GM23248 (cell line): ENCODE results near the gene NXF2B.
"Not testable (repeated sequence)": the region's sequence is repeated elsewhere in the genome, so short reads cannot be mapped to it uniquely, and the experiment has no call there.

Source experiments
- EZH2 ChIP-seq: fragments of 200-600 bp; sonication (generic); IDR thresholded peaks from 2 replicates; pipeline ENCODE4 v1.6.1; 2018; ENCODE audit warnings: antibody characterized with exemption, mild to moderate bottlenecking; ENCODE audit not compliant: insufficient read depth, poor library complexity, severe bottlenecking
- EZH2phosphoT487 ChIP-seq: fragments of 200-600 bp; sonication (generic); IDR thresholded peaks from 2 replicates; pipeline ENCODE4 v1.6.1; 2018; ENCODE audit warnings: antibody characterized with exemption, moderate library complexity, mild to moderate bottlenecking, low read depth; ENCODE audit not compliant: insufficient read depth

DNA sequence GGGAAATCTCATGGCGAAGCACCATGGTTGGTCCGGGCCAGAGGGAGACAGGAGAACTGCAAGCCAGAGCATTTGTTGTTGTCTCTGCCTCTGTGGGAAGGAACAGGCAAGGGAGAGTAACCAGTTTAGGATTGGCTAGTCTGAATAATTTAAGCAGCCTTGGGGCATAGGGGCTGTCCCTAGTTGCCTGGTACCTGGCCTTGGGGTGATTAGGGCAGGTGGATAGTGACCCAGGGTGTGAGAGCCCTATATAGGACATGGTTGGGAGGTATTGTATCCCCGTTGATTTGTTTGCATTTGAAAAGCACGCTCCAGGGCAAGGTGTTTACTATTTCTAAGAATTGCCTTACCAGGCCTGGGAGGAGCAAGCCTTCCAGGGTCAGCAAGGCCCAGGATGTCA lies 25.3 kb downstream of the NXF2B start:
- TF ChIP-seq EZH2, EZH2phosphoT487: not testable (repeated sequence)
